Endothelial cell of umbilical vein (primary cell): ENCODE data around the gene C1orf226.

ENCODE experiments used
- EZH2 ChIP-seq: IDR thresholded peaks from 2 replicates; pipeline ENCODE4 v1.6.1; 2012; ENCODE audit warnings: borderline replicate concordance, low read depth, mild to moderate bottlenecking, moderate library complexity, low read length, inconsistent platforms; ENCODE audit not compliant: severe bottlenecking
- FOS ChIP-seq: IDR thresholded peaks from 2 replicates; pipeline ENCODE4 v1.6.1; 2011; ENCODE audit warnings: mild to moderate bottlenecking, low read length, moderate library complexity, borderline replicate concordance; ENCODE audit not compliant: insufficient read depth
- GATA2 ChIP-seq: IDR thresholded peaks from 2 replicates; pipeline ENCODE4 v1.7.0; 2011; ENCODE audit warnings: low read depth, mild to moderate bottlenecking, moderate library complexity, mixed read lengths, low read length; ENCODE audit not compliant: insufficient read length, insufficient read depth
- JUN ChIP-seq: IDR thresholded peaks from 2 replicates; pipeline ENCODE4 v1.6.1; 2011; ENCODE audit warnings: borderline replicate concordance, low read depth; ENCODE audit not compliant: insufficient read length, insufficient read depth
- MYC ChIP-seq: IDR thresholded peaks from one replicate; pipeline ENCODE4 v1.6.1; 2011; ENCODE audit warnings: mild to moderate bottlenecking, low read depth, low read length
- POLR2A ChIP-seq: IDR thresholded peaks from 2 replicates; pipeline ENCODE4 v1.6.1; 2012; ENCODE audit warnings: low read depth, mild to moderate bottlenecking, control low read depth, low read length
- POLR2AphosphoS5 ChIP-seq: IDR thresholded peaks from 2 replicates; pipeline ENCODE4 v1.6.1; 2012; ENCODE audit warnings: low read depth, mild to moderate bottlenecking, control low read depth, low read length, moderate library complexity; ENCODE audit not compliant: insufficient read depth
- TF ChIP-seq, protein P1 (sequence below): IDR thresholded peaks from 2 replicates; pipeline ENCODE4 v1.6.1; 2011; ENCODE audit not compliant: insufficient read depth, insufficient read length
- TF ChIP-seq, protein P2 (sequence below), 2 donors: IDR thresholded peaks; 1 replicate in 1 of 2; 2 replicates in 1 of 2; pipeline ENCODE4 v1.5.1; 2011; ENCODE audit warnings: low read length in 2 of 2, mild to moderate bottlenecking in 2 of 2, moderate library complexity in 2 of 2, control low read depth in 1 of 2, inconsistent platforms in 1 of 2, low read depth in 1 of 2; ENCODE audit not compliant: insufficient read depth in 1 of 2; ENCODE audit errors: extremely low read depth in 1 of 2

DNA sequence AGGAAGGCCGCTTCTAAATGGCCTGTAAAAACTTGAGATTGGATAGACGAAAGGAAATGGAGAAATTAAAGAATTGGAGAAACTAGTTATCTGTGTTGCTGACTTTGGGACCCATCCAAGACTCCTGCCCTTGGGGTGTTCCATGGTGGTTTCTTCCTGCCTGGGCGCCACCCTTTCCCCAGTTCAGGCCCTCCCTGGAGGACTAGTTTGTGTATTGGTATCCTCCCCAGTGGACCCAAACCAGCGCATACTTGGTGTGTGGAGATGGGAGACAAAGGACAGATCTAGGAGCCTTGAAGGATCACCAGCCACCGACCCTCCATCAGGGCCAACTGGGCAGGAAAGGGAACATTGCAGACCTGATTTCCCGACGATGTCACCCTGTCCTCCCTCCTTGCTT lies 12.0 kb upstream of the C1orf226 start:
- TF ChIP-seq, protein P1, sequence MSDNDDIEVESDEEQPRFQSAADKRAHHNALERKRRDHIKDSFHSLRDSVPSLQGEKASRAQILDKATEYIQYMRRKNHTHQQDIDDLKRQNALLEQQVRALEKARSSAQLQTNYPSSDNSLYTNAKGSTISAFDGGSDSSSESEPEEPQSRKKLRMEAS = no peak
- TF ChIP-seq POLR2A (no peak), EZH2 (no peak), POLR2AphosphoS5 (no peak), JUN (no peak), FOS (no peak), MYC (no peak), GATA2 (no peak)
- TF ChIP-seq, protein P2, sequence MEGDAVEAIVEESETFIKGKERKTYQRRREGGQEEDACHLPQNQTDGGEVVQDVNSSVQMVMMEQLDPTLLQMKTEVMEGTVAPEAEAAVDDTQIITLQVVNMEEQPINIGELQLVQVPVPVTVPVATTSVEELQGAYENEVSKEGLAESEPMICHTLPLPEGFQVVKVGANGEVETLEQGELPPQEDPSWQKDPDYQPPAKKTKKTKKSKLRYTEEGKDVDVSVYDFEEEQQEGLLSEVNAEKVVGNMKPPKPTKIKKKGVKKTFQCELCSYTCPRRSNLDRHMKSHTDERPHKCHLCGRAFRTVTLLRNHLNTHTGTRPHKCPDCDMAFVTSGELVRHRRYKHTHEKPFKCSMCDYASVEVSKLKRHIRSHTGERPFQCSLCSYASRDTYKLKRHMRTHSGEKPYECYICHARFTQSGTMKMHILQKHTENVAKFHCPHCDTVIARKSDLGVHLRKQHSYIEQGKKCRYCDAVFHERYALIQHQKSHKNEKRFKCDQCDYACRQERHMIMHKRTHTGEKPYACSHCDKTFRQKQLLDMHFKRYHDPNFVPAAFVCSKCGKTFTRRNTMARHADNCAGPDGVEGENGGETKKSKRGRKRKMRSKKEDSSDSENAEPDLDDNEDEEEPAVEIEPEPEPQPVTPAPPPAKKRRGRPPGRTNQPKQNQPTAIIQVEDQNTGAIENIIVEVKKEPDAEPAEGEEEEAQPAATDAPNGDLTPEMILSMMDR (IDR thresholded peaks at IDR 0.05; ENCODE audit: extremely low read depth in 1 of 2, insufficient read depth in 1 of 2, low read depth in 1 of 2, low read length in 2 of 2) = no peak
